ENCODE results near the gene PSMA6.
"Not testable (repeated sequence)": the region's sequence is repeated elsewhere in the genome, so short reads cannot be mapped to it uniquely, and the experiment has no call there.

The PSMA6 gene

GRCh38 chr14:35297706-35298105 lies 5.5 kb downstream of the PSMA6 start:
- POLR2A ChIA-PET = no interaction called here
- no peak for TF ChIP-seq CTCF (IDR thresholded peaks at IDR 0.05; ENCODE audit: control extremely low read depth, extremely low read depth, low read depth, missing control alignments)
- CTCF ChIA-PET = interaction anchor here (1.4 kb wide), 1 partner anchor 17 kb away, joined by 3 read pairs; no protein-coding TSS in a partner anchor
- no peak for DNase-seq (ENCODE audit: extremely low spot score)

- CTCF ChIA-PET = interaction anchor here (1.4 kb wide), 1 partner anchor 17 kb away, joined by 3 read pairs; no protein-coding TSS in a partner anchor
- no peak for DNase-seq (ENCODE audit: extremely low spot score)
- TF ChIP-seq CTCF (IDR thresholded peaks at IDR 0.05; ENCODE audit: control extremely low read depth, extremely low read depth, low read depth, missing control alignments) = no peak
- POLR2A ChIA-PET = no interaction called here
Measured at GRCh38 chr14:35298351-35298750, 6.2 kb downstream of the PSMA6 start.

- CTCF ChIA-PET = interaction anchor here (1.5 to 1.8 kb wide), 2 partner anchors 10 to 15 kb away, joined by 5 to 10 read pairs; no protein-coding TSS in a partner anchor
- DNase-seq (ENCODE audit: extremely low spot score) = no peak
- POLR2A ChIA-PET = no interaction called here
- TF ChIP-seq CTCF (IDR thresholded peaks at IDR 0.05; ENCODE audit: control extremely low read depth, extremely low read depth, low read depth, missing control alignments) = no peak
Measured at GRCh38 chr14:35299708-35300107, 7.5 kb downstream of the PSMA6 start.

GRCh38 chr14:35300228-35300627 lies 8.0 kb downstream of the PSMA6 start:
- DNase-seq (ENCODE audit: extremely low spot score) = no peak
- CTCF ChIA-PET = interaction anchor here (0.7 to 1.8 kb wide), 3 partner anchors 10 to 16 kb away, joined by 3 to 10 read pairs (median 5); no protein-coding TSS in a partner anchor
- POLR2A ChIA-PET = interaction anchor here (1.1 kb wide), 1 partner anchor 8 kb away, joined by 5 read pairs; the partner anchor contains the start of gene PSMA6
- TF ChIP-seq CTCF (IDR thresholded peaks at IDR 0.05; ENCODE audit: control extremely low read depth, extremely low read depth, low read depth, missing control alignments) = no peak

- ChIA-PET CTCF (interaction anchor here (0.8 to 1.8 kb wide), 4 partner anchors 9 to 28 kb away, joined by 3 to 10 read pairs (median 4); no protein-coding TSS in a partner anchor), POLR2A (interaction anchor here (1.1 kb wide), 1 partner anchor 9 kb away, joined by 5 read pairs; the partner anchor contains the start of gene PSMA6)
- DNase-seq (ENCODE audit: extremely low spot score) = not testable (repeated sequence)
Measured at GRCh38 chr14:35301334-35301733, 9.2 kb downstream of the PSMA6 start.

GRCh38 chr14:35301735-35302528 lies 9.8 kb downstream of the PSMA6 start:
- DNase-seq (ENCODE audit: extremely low spot score) = no peak
- ChIA-PET POLR2A (no interaction called here), CTCF (interaction anchor here (0.8 to 1.8 kb wide), 3 partner anchors 8 to 27 kb away, joined by 3 to 10 read pairs (median 4); no protein-coding TSS in a partner anchor)
- no peak for TF ChIP-seq CTCF (IDR thresholded peaks at IDR 0.05; ENCODE audit: control extremely low read depth, extremely low read depth, low read depth, missing control alignments)

All from GM10248 (cell line).